NCI-H146 (cell line): ENCODE results near the gene NKAIN1.
"Not testable (repeated sequence)": the region's sequence is repeated elsewhere in the genome, so short reads cannot be mapped to it uniquely, and the experiment has no call there.

ENCODE experiments used
- DNase-seq: peaks from one replicate; lab custom pipeline; 2025; lab: John Stamatoyannopoulos, UW

The NKAIN1 gene

DNA sequence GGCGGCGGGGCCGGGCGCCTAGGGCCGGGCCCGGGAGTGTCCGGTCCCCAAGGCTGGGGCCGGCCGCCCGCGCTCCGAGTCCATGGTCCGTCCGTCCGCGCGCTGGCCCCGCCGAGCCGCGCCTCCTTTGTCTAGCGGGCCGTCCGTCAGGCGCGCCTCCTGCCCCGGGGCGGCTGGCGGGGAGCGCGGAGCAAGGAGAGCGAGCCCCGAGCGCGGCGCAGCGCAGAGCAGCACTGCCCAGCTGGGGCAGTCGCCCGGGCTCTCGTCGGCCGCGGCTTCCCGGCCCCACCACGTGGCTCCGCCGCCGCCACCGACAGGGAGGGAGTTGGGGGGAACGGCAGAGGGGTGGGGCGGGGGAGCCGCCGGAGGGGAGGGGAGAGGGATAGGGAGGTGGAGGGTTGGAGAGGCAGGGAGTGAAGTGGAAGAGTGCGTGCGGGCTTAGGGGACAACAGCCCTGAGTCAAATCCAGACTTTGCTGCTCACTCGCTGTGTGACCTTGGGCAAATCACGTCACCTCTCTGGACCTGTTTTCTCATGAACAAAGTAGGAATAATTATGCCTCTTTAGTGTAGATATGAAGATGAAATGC, at the start of gene NKAIN1:
NKAIN1 (minus strand) TSS at position 235 of the 589 bp plus-strand sequence. CDS start 340 bp downstream, outside the sequence.
- DNase-seq, result peak; percentile 48

DNA sequence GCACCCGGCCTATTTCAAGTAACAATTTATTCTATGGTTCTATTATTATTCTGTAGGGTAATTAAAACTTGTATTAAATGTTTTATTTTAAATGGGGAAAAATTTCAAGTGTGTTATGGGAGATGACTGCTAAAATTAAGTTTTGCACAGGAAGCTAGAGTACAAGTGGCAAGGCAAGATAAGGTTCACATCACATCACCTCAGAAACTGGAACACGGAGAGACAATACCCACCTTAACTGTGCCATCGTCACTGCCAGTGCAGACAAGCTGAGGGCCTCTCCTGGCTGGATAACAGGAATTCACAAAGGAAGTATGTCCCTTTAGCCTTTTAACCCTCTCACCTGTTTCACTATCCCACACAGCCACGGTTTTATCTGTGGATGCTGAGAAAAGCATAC, 49.3 kb upstream of the NKAIN1 start:
- DNase-seq, result no peak

GRCh38 chr1:31287791-31288190, 48.1 kb upstream of the NKAIN1 start:
- DNase-seq, result not testable (repeated sequence)

GRCh38 chr1:31282426-31282825, 42.7 kb upstream of the NKAIN1 start:
- DNase-seq, result not testable (repeated sequence)

GRCh38 chr1:31273619-31274018, 33.9 kb upstream of the NKAIN1 start:
- DNase-seq, result no peak

DNA sequence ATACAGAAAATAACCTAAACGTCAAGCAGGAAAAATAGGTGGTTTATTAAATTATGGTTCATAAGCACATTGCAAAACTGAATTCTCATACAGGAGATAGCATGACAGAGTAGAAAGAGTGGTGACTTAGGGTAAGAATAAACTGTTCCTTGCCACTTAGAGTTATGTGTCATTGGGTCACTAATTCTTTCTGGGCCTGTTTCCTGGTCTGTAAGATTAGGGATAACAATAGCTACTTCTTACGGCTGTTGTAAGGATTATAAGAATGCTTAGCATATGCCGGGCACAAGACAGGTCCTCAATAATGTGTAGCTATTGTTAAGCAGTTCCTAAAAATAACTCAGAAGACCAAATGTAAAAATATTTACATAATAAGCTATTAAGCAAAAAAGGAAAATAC, 32.7 kb upstream of the NKAIN1 start:
- no peak for DNase-seq

GRCh38 chr1:31266547-31266946, 26.9 kb upstream of the NKAIN1 start:
- no peak for DNase-seq

GRCh38 chr1:31264790-31265386, 25.2 kb upstream of the NKAIN1 start:
- no peak for DNase-seq

DNA sequence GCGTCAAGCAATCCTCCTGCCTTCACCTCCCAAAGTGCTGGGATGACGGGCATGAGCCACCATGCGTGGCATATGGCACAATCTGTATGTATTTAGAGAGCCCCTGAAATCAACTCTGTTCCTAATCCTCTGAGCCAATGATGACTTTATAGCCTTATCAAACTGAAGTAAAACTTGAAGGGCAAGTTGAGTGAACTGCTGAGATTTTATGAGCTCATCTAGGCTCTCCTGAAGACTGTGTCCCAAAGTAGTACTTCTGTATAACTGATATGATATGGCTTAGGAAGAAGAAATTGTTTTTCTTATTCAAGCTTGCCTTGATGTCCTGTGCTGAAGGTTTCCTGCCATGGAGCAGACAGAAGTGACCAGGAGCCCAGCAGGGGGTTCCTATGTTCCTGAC, 23.7 kb upstream of the NKAIN1 start:
- DNase-seq, result no peak

GRCh38 chr1:31262393-31262792, 22.7 kb upstream of the NKAIN1 start:
- not testable (repeated sequence) for DNase-seq

DNA sequence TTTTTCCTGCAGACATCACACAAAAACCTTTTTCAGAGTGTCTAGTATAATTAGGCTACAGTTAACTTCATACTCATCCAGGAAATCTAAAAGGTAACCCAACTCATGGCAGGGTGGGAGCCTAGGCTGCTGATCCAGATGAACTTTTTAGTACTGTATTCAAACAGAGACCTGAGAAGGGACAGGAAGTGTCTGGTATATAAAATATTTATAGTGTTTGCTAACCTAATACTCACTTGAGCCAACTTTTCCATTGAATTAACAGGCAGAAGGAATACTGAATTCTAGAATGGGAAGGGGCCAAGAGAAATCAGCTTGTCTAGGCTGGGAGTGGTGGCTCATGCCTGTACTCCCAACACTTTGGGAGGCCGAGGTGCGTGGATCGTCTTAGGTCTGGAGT, 22.2 kb upstream of the NKAIN1 start:
- no peak for DNase-seq

GRCh38 chr1:31259746-31260145, 20.1 kb upstream of the NKAIN1 start:
- no peak for DNase-seq

GRCh38 chr1:31258581-31258980, 18.9 kb upstream of the NKAIN1 start:
- no peak for DNase-seq

DNA sequence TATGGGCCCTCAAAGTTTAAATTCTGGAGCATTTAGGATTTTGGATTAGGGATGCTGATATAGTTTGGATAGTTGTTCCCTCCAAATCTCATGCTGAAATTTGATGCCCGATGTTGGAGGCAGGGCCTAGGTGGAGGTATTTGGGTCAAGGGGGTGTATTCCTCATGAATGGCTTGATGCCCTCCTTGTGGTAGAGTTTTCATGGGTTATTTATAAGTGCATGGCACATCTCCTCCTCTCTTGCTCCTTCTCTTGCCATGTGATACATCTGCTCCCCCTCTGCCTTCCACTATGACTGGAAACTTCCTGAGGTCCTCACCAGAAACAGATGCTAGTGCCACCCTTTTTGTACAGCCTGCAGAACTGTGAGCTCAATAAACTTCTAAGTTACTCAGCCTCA, 17.5 kb upstream of the NKAIN1 start:
- DNase-seq, result no peak

DNA sequence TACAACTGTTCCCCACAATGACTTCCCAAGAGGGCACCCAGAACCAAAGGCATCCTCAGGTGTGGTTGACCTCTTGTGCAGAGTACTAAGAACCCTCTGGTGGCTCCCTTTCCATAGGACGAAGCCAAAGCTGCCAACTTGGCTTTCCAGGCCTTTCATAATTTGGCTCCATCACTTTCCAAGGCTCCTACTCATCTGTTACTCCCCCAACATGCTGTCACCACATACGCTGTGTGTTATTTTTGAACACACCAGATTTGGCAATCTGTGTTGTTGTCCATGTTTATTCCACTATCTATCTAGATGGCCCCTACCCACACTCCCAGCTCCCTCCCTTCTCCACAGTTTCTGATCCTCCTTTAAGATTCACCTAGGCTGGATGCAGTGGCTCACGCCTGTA, 10.2 kb upstream of the NKAIN1 start:
- no peak for DNase-seq

GRCh38 chr1:31248276-31248675, 8.6 kb upstream of the NKAIN1 start:
- no peak for DNase-seq

DNA sequence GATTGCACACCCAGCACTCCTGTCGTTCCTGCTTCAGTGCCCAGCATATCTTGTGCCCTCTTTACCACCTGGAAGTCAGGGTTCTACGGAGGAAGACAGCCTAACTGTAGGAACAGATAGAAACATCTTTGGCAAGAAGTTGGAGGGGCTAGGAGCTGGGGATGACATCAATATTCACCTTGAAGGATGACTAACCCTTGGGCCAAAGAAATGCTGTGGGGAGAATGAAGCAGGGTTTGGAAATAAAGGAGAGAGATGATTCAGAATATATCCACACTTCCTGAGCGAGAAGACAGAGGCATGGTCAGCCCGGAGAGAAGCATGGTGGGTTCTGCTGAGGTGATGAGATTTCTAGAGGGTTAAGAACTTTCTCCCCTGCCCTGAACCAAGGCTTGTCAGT, 4.6 kb upstream of the NKAIN1 start:
- DNase-seq, result no peak

GRCh38 chr1:31243501-31244286, 4.0 kb upstream of the NKAIN1 start:
- peak; percentile 34 for DNase-seq

- no peak for DNase-seq
Observed at GRCh38 chr1:31241321-31241720, 1.6 kb upstream of the NKAIN1 start.

- peak; percentile 37 for DNase-seq
Observed at GRCh38 chr1:31238986-31239613, 587 bp downstream of the NKAIN1 start.

DNA sequence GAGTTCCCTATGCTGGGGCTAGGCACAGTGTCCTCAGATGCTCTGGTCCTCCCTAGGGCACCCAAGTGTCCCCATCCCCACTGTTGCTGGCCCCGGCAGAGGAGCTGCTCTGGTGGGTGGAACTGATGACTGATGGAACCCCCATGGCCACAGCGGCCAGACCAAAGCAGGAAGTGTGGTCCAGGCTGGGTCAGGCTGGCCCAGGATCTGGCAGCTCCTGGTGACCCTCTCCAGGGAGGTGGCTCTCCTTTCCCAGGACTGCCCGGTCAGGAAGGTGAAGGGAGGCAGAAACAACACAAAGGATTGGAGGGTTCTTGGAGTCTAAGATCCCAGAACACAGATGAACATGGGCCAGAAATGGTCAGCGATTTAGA, 1.1 kb downstream of the NKAIN1 start:
- DNase-seq, result no peak

DNA sequence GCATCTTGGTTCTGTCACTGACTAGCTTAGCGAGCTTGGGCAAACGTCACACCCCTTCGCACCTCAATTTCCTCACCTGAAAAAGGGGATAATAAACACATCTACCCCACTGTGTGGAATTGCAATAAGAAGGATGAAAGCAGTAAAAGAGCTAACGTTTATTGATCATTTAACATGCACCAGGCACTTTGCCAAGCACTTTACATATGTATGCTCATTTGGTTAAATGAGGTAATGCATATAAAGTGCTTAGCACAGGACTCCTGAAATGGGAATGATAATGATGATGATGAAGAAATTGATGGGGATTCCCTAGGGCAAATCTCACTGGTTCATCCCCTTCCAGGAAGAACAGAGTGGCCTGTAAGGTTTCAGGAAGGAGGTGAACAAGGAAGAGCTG, 4.8 kb downstream of the NKAIN1 start:
- no peak for DNase-seq

DNA sequence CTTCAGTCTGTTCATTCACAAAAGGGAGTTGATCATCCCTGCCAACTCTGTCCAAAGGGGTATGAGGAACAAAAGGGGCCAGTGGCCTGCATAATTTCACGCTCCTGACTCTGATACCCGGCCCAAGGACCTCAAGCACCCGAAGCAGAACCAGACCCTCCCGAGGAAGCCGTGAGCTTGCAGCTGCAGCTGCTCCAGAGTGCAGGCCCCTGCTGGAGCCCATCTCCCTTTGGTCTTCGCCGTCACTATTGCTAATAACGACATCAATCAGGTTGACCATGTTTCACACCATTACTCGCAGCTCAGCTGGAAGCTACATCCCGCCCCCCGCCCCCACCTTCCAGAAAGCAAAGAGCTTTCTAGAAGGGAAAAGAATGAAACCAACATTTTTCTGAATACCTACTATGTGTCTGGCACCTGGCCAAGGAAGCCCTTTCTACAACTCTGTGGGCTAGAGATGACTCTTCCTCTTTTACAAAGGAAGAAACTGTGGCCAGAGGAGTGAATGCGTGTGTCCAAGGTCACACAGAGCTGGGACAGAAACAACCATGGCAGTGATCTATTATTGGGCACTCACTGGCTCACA, 5.5 kb downstream of the NKAIN1 start:
- no peak for DNase-seq
